IMR-90 (cell line): ENCODE data around the gene IL16. TPM values are rescaled to one million over a fixed set of nuclear protein-coding genes. Genes with fewer than 3 reads are reported as not detected.

Experiments
- ATAC-seq: fragments of 200-7000 bp; cut with Tn5 transposase; 2 replicates; pipeline ENCODE4 v1.9.1; 2020; ENCODE audit warnings: low read depth, mild to moderate bottlenecking, moderate library complexity
- BruUV-seq: library from RNA; stranded (reverse); fragments of 400-500 nt; replicated peaks from 2 replicates; lab custom pipeline; 2021; lab: Mats Ljungman, UMichigan
- CTCF ChIA-PET: fragments of 300-600 bp; formaldehyde crosslinking; extraction: SDS; loops from one replicate; lab custom pipeline; 2021; ENCODE audit warnings: antibody characterized with exemption; lab: Yijun Ruan, JAX
- POLR2A ChIA-PET: fragments of 300-600 bp; sonication (Branson Sonifier 250); formaldehyde crosslinking; loops from one replicate; lab custom pipeline; 2022; ENCODE audit warnings: antibody characterized with exemption; ENCODE audit not compliant: unreplicated experiment; lab: Charles Lee
- DNase-seq: peaks from one replicate; pipeline ENCODE4 v3.0.0; 2013
- H2AFZ ChIP-seq: replicated peaks from 2 replicates; pipeline ENCODE3; 2013; ENCODE audit warnings: low read length, mild to moderate bottlenecking; ENCODE audit not compliant: poor library complexity
- H2AK5ac ChIP-seq: 2 replicates; pipeline ENCODE4 v1.6.1; 2013; ENCODE audit warnings: low read depth, low read length, inconsistent platforms
- H2AK9ac ChIP-seq: replicated peaks from 2 replicates; pipeline ENCODE3; 2013; ENCODE audit warnings: mild to moderate bottlenecking, low read depth, low read length, moderate library complexity; ENCODE audit not compliant: poor library complexity
- H2BK120ac ChIP-seq: 2 replicates; pipeline ENCODE4 v1.6.1; 2013; ENCODE audit warnings: low read depth, low read length, inconsistent platforms
- H2BK15ac ChIP-seq: 3 replicates; pipeline ENCODE4 v1.6.1; 2013; ENCODE audit warnings: low read depth, low read length, inconsistent platforms
- H2BK20ac ChIP-seq: 2 replicates; pipeline ENCODE4 v1.6.1; 2013; ENCODE audit warnings: low read depth, mild to moderate bottlenecking, inconsistent platforms, low read length, moderate library complexity
- H2BK5ac ChIP-seq: 2 replicates; pipeline ENCODE4 v1.6.1; 2013; ENCODE audit warnings: mild to moderate bottlenecking, low read depth, low read length, inconsistent platforms; ENCODE audit not compliant: poor library complexity, severe bottlenecking
- H3K14ac ChIP-seq: replicated peaks from 2 replicates; pipeline ENCODE4 v1.6.1; 2013; ENCODE audit warnings: low read depth, low read length, inconsistent platforms
- H3K18ac ChIP-seq: 2 replicates; pipeline ENCODE4 v1.6.1; 2013; ENCODE audit warnings: low read depth, low read length, control low read depth
- H3K23ac ChIP-seq: 2 replicates; pipeline ENCODE4 v1.6.1; 2013; ENCODE audit warnings: low read depth, low read length, inconsistent platforms
- H3K27ac ChIP-seq: 2 replicates; pipeline ENCODE4 v1.5.1; 2013; ENCODE audit warnings: mild to moderate bottlenecking, control low read depth, low read length; ENCODE audit not compliant: insufficient read depth
- H3K27me3 ChIP-seq: 2 replicates; pipeline ENCODE4 v1.6.1; 2013; ENCODE audit warnings: low read length; ENCODE audit not compliant: control insufficient read depth, insufficient read depth
- H3K36me3 ChIP-seq: 2 replicates; pipeline ENCODE4 v1.6.1; 2013; ENCODE audit warnings: low read length, mixed read lengths; ENCODE audit not compliant: control insufficient read depth, insufficient read depth
- H3K4ac ChIP-seq: 2 replicates; pipeline ENCODE4 v1.6.1; 2013; ENCODE audit warnings: low read depth, low read length, inconsistent platforms
- H3K4me1 ChIP-seq: 2 replicates; pipeline ENCODE4 v1.6.1; 2013; ENCODE audit warnings: low read length, mixed read lengths; ENCODE audit not compliant: control insufficient read depth, insufficient read depth
- H3K4me2 ChIP-seq: 2 replicates; pipeline ENCODE4 v1.6.1; 2013; ENCODE audit warnings: low read depth, mild to moderate bottlenecking, control low read depth, low read length, moderate library complexity
- H3K4me3 ChIP-seq: 2 replicates; pipeline ENCODE4 v1.5.1; 2013; ENCODE audit warnings: low read depth, mild to moderate bottlenecking, control low read depth, low read length, moderate library complexity; ENCODE audit not compliant: insufficient read depth
- H3K56ac ChIP-seq: 2 replicates; pipeline ENCODE4 v1.6.1; 2013; ENCODE audit warnings: low read length, inconsistent platforms; ENCODE audit not compliant: insufficient read depth; ENCODE audit errors: extremely low read depth
- H3K79me1 ChIP-seq, 2 experiments: 2 replicates each; pipeline ENCODE4 v1.6.1; 2013; ENCODE audit warnings: low read length in 2 of 2, inconsistent platforms in 1 of 2, low read depth in 1 of 2
- H3K9ac ChIP-seq: 2 replicates; pipeline ENCODE4 v1.6.1; 2013; ENCODE audit warnings: low read depth, low read length, control low read depth
- H3K9me1 ChIP-seq: 2 replicates; pipeline ENCODE4 v1.6.1; 2013; ENCODE audit warnings: low read length, inconsistent platforms; ENCODE audit not compliant: insufficient read depth
- H3K9me3 ChIP-seq: 2 replicates; pipeline ENCODE4 v1.6.1; 2013; ENCODE audit warnings: low read length; ENCODE audit not compliant: control insufficient read depth, insufficient read depth
- H4K20me1 ChIP-seq: 2 replicates; pipeline ENCODE4 v1.6.1; 2013; ENCODE audit warnings: low read length, inconsistent platforms; ENCODE audit not compliant: insufficient read depth
- H4K5ac ChIP-seq: 2 replicates; pipeline ENCODE4 v1.6.1; 2013; ENCODE audit warnings: mild to moderate bottlenecking, low read depth, low read length, control low read depth
- H4K8ac ChIP-seq, 2 experiments: 2 replicates each; pipeline ENCODE4 v1.6.1; 2013; ENCODE audit warnings: low read depth in 2 of 2, low read length in 2 of 2, control low read depth in 1 of 2, inconsistent platforms in 1 of 2
- H4K91ac ChIP-seq: 2 replicates; pipeline ENCODE4 v1.6.1; 2013; ENCODE audit warnings: low read depth, low read length, inconsistent platforms; ENCODE audit not compliant: insufficient read depth
- BHLHE40 ChIP-seq: fragments of 150-350 bp; IDR thresholded peaks from 2 replicates; pipeline ENCODE4 v1.6.1; 2016; ENCODE audit warnings: mild to moderate bottlenecking, low read depth, low read length
- CHD1 ChIP-seq: IDR thresholded peaks from 2 replicates; pipeline ENCODE4 v1.6.1; 2012; ENCODE audit warnings: low read depth, low read length, improper control_type of control experiment
- MAFK ChIP-seq: IDR thresholded peaks from 2 replicates; pipeline ENCODE4 v1.6.1; 2012; ENCODE audit warnings: low read depth, low read length, improper control_type of control experiment
- MAZ ChIP-seq: IDR thresholded peaks from 2 replicates; pipeline ENCODE4 v1.6.1; 2012; ENCODE audit warnings: low read depth, mild to moderate bottlenecking, low read length, improper control_type of control experiment, moderate library complexity, borderline replicate concordance
- RAD21 ChIP-seq: IDR thresholded peaks from 2 replicates; pipeline ENCODE4 v1.6.1; 2012; ENCODE audit warnings: low read length, improper control_type of control experiment
- SMC3 ChIP-seq: fragments of 150-350 bp; IDR thresholded peaks from 2 replicates; pipeline ENCODE4 v1.6.1; 2016; ENCODE audit warnings: low read depth, mild to moderate bottlenecking, antibody characterized with exemption, low read length, moderate library complexity
- WGBS, 2 experiments: methylation state at CpG; one replicate each; pipeline versions ENCODE4 v1.1.5 to v1.1.7; 2013; ENCODE audit warnings: missing lambda C conversion rate in 2 of 2; ENCODE audit not compliant: insufficient read length in 1 of 2; ENCODE audit errors: extremely low coverage in 2 of 2; 5-methylcytosine and 5-hydroxymethylcytosine counted together
- dilution Hi-C: fragments of 300-500 bp; cut with HindIII; formaldehyde crosslinking; loops from one replicate; pipeline ENCODE4 v1.14.3; 2018; ENCODE audit warnings: low sequenced_read_pairs; ENCODE audit not compliant: unreplicated experiment
- in situ Hi-C: fragments of 300-500 bp; cut with MboI; formaldehyde crosslinking; loops from 3 replicates; pipeline ENCODE4 v1.14.3; 2019; ENCODE audit warnings: low sequenced_read_pairs, inconsistent platforms, mixed read lengths
- intact Hi-C: fragments of 100-400 bp; cut with micrococcal nuclease; formaldehyde crosslinking; loops from 2 replicates; pipeline ENCODE4 v1.10.0; 2022
- polyA plus RNA-seq, 3 experiments: library from polyadenylated mRNA; depleted of rRNA; stranded (reverse); fragments of >200 nt; gene quantifications; 2 replicates each; pipeline ENCODE4 v1.2.3, GENCODE V29; 2012; ENCODE audit warnings: low replicate concordance in 1 of 3
- total RNA-seq: library from RNA; depleted of rRNA; stranded (reverse); fragments of >200 nt; gene quantifications from 2 replicates; pipeline ENCODE4 v1.2.3, GENCODE V29; 2012
- TF ChIP-seq, protein P1 (sequence below): conservative IDR thresholded peaks from 2 replicates; pipeline ENCODE4 v1.5.1; 2012; ENCODE audit warnings: mild to moderate bottlenecking, low read depth, low read length, improper control_type of control experiment
- TF ChIP-seq, protein P2 (sequence below): fragments of 150-350 bp; IDR thresholded peaks from 2 replicates; pipeline ENCODE4 v1.6.1; 2016; ENCODE audit warnings: low read depth, mild to moderate bottlenecking, low read length, moderate library complexity, borderline replicate concordance

The IL16 gene
- total and polyA plus RNA-seq, 2 of the 4 experiments (the other 2 are of a cell fraction) = 0.18 to 0.27 TPM

DNA sequence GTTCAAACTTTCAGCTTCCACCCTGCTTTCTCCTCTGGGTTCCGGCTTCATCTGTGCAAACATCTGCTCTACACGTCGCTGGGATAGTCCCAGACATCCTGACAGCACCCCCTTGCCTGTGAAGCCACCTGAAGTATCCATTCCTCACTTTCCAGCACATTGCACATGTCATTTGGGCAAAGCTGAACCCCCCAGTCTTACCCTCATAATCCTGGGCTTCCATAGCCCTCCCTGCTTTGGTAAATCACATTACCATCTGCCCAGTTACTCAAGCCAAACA is 84.7 kb downstream of the IL16 start:
- H3K4me1 ChIP-seq = no peaks in the 10 kb centered on the region; the same call in 1 of the 2 replicates
- no peak overlapping the region for H3K14ac ChIP-seq
- H2AK9ac ChIP-seq = no peak overlapping the region
- H4K20me1 ChIP-seq = no peaks in the 10 kb centered on the region
- H2BK120ac ChIP-seq = no peak overlapping the region
- H3K27me3 ChIP-seq = no peaks in the 10 kb centered on the region
- no peak overlapping the region for H3K27ac ChIP-seq
- no peak overlapping the region for H4K91ac ChIP-seq
- dilution Hi-C loops = no loop called here
- no peak overlapping the region for H2BK15ac ChIP-seq
- H2BK5ac ChIP-seq = no peak overlapping the region
- H3K9ac ChIP-seq = no peak overlapping the region
- H3K18ac ChIP-seq = no peak overlapping the region
- peaks cover 3% of the 10 kb centered on the region; the same call in 1 of the 2 replicates for H3K9me3 ChIP-seq
- TF ChIP-seq MAFK (no peak), SMC3 (no peak), CHD1 (no peak), MAZ (no peak), RAD21 (no peak), BHLHE40 (no peak)
- TF ChIP-seq, protein P1, sequence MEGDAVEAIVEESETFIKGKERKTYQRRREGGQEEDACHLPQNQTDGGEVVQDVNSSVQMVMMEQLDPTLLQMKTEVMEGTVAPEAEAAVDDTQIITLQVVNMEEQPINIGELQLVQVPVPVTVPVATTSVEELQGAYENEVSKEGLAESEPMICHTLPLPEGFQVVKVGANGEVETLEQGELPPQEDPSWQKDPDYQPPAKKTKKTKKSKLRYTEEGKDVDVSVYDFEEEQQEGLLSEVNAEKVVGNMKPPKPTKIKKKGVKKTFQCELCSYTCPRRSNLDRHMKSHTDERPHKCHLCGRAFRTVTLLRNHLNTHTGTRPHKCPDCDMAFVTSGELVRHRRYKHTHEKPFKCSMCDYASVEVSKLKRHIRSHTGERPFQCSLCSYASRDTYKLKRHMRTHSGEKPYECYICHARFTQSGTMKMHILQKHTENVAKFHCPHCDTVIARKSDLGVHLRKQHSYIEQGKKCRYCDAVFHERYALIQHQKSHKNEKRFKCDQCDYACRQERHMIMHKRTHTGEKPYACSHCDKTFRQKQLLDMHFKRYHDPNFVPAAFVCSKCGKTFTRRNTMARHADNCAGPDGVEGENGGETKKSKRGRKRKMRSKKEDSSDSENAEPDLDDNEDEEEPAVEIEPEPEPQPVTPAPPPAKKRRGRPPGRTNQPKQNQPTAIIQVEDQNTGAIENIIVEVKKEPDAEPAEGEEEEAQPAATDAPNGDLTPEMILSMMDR = no peak
- TF ChIP-seq, protein P2, sequence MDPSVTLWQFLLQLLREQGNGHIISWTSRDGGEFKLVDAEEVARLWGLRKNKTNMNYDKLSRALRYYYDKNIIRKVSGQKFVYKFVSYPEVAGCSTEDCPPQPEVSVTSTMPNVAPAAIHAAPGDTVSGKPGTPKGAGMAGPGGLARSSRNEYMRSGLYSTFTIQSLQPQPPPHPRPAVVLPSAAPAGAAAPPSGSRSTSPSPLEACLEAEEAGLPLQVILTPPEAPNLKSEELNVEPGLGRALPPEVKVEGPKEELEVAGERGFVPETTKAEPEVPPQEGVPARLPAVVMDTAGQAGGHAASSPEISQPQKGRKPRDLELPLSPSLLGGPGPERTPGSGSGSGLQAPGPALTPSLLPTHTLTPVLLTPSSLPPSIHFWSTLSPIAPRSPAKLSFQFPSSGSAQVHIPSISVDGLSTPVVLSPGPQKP = no peak
- no peaks in the 10 kb centered on the region for H3K9me1 ChIP-seq
- in situ Hi-C loops = loop anchor here (5.0 kb wide), 1 partner anchor 121 kb away; no protein-coding TSS in a partner anchor
- POLR2A ChIA-PET = no interaction called here
- no peak overlapping the region for H3K56ac ChIP-seq
- CTCF ChIA-PET = no interaction called here
- DNase-seq = no peak
- peaks cover 24% of the 10 kb centered on the region; the same call in 1 of the 2 replicates for H3K36me3 ChIP-seq
- BruUV-seq = no TSS peak
- no peak overlapping the region for H2BK20ac ChIP-seq
- no CpG with 5 or more reads among the region's 3 CpGs for WGBS, 2 experiments
- intact Hi-C loops = no loop called here
- H2AFZ ChIP-seq = no peak overlapping the region
- H4K5ac ChIP-seq = no peak overlapping the region
- no peak overlapping the region for H3K4ac ChIP-seq
- H3K23ac ChIP-seq = no peak overlapping the region
- no peak overlapping the region for H2AK5ac ChIP-seq
- H3K79me1 ChIP-seq = no peaks in the 10 kb centered on the region
- ATAC-seq = no peak
- H3K4me3 ChIP-seq = no peak overlapping the region
- no peak overlapping the region for H4K8ac ChIP-seq
- H3K4me2 ChIP-seq = no peak overlapping the region
